A673 (cell line): ENCODE measurements around the gene WSB2.

Experiments used
- EZH2 ChIP-seq: fragments of 200-600 bp; sonication (generic); IDR thresholded peaks from 2 replicates; pipeline ENCODE4 v1.6.1; 2017; ENCODE audit warnings: borderline replicate concordance, low read depth, mild to moderate bottlenecking, mixed read lengths, antibody characterized with exemption, low read length; ENCODE audit not compliant: poor library complexity, severe bottlenecking
- TF ChIP-seq, protein P1 (sequence below): fragments of 300-800, 200-600 bp; sonication (generic); conservative IDR thresholded peaks from 2 replicates; pipeline ENCODE4 v1.5.1; 2017; ENCODE audit warnings: low read depth, mild to moderate bottlenecking, antibody characterized with exemption, low read length, moderate library complexity, mixed read lengths

DNA sequence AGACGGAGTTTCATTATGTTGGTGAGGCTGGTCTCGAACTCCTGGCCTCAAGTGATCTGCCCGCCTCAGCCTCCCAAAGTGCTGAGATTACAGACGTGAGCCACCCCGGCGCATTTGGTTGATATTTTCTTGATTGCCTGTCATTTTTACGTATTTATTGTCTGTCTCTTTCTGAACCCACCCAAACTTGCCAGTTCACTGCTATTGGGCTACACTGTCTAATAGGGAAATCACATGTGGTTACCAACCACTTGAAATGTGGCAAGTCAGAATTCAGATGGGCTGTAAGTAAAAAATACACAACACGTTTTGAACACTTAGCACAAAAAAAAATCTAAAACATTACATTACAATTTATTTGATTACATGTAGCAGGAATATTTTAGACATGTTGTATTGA lies 2.1 kb downstream of the WSB2 start:
- TF ChIP-seq EZH2, result no peak
- TF ChIP-seq, protein P1, sequence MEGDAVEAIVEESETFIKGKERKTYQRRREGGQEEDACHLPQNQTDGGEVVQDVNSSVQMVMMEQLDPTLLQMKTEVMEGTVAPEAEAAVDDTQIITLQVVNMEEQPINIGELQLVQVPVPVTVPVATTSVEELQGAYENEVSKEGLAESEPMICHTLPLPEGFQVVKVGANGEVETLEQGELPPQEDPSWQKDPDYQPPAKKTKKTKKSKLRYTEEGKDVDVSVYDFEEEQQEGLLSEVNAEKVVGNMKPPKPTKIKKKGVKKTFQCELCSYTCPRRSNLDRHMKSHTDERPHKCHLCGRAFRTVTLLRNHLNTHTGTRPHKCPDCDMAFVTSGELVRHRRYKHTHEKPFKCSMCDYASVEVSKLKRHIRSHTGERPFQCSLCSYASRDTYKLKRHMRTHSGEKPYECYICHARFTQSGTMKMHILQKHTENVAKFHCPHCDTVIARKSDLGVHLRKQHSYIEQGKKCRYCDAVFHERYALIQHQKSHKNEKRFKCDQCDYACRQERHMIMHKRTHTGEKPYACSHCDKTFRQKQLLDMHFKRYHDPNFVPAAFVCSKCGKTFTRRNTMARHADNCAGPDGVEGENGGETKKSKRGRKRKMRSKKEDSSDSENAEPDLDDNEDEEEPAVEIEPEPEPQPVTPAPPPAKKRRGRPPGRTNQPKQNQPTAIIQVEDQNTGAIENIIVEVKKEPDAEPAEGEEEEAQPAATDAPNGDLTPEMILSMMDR, result no peak
